Hematopoietic multipotent progenitor cell treated with erythropoietin and hydrocortisone succinate and interleukin-3 and kit ligand, for 8 days (in vitro differentiated cells): ENCODE measurements around the gene UBQLN3.

Experiments used
- DNase-seq: peaks from one replicate; pipeline ENCODE4 v3.0.0-alpha.2; 2015

UBQLN3 gene

DNA sequence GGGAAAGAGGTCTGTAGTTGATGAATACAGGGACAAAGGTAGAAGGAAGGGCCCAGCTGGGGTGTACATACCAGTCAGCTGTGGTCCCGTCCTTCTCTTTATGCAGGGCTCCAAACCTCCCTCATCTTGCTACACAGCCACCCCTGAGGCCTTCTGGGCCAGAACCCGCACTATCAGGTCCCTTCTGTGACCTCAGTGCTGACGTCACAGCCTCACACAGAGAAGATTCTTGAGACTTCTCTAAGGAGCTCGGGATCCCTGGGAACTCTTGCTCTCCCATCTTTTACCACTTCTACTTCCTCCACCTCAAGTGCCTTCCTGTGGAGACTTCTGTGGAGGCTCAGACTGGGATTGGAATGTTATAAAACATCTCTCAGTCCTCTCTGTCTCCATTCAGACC lies at the start of gene UBQLN3:
UBQLN3 (minus strand) TSS at position 155 of the 400 bp plus-strand sequence. CDS start 399 bp downstream, outside the sequence.
- DNase-seq: no peak

GRCh38 chr11:5557751-5558150 lies 48.0 kb upstream of the UBQLN3 start:
- no peak for DNase-seq

DNA sequence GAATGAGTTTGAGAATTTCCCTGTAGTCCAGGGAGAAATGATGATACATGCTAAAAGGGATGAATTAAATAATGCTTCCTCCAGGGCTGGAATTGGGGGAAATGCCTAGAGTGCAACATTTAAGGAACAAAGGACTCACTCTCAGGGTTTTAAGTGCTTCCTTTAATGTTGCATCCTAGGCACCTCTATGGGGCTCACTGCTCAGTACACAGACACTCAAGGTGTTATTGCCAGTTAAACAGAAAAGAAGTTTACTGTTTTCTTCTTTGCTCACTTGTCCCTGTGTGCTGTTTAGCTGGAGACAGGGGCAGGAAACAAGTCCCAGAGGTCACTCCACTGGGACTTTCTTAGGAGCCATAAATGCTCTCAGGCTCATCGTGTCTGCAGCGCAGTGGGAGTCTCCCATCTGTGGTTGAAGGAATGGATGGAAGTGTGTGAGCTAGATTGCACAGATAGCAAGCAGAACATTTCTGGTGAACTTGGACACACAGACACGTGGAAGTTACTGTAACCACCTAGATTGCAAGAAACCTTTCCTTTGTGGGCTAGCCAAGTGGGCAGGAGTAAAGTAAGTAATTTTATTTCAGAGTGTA lies 46.9 kb upstream of the UBQLN3 start:
- no peak for DNase-seq

DNA sequence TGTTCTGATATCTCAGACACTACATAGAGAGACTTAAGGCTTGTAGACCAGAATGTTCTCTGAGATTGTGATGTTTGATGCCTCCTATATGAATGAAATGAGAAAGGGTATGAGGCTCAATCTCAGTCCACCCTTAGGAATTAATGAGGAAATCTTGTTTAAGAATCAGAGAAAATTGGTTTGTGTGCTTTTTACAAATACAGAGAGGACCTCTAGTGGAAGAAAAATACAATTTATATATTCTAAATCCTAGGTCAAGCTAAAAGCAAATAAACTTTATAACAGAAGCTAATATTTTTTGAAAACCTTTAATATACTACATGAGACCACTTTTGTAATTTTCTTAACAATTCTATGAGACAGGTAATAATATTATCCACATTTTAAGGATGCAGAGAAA lies 43.6 kb upstream of the UBQLN3 start:
- DNase-seq: no peak

- no peak for DNase-seq
Observed at GRCh38 chr11:5550440-5551095, 40.8 kb upstream of the UBQLN3 start.

- DNase-seq: no peak
Observed at GRCh38 chr11:5548440-5548839, 38.7 kb upstream of the UBQLN3 start, which contains the start of gene OR52H1. TSS of gene OR52H1 (minus strand) at chr11:5548540. CDS start at chr11:5545505, 3,035 bp downstream.

DNA sequence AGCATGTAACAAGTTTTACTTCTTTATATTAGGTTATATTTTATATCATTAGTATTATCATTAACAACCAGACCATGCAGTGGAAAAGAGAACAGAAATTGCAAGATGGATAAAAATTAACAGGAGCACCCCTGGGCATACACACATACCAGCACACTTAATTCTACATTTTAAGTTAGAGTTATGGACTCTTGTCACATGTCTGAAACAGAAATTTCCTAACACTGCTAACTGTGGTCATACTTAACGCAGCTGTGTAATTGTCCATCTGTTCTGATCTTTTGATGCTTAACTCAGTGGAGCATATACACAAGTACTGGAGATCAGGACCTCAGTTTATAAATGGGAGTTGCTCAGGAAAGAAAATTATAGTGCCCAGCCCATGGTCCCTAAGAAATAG lies 38.2 kb upstream of the UBQLN3 start:
- no peak for DNase-seq

DNA sequence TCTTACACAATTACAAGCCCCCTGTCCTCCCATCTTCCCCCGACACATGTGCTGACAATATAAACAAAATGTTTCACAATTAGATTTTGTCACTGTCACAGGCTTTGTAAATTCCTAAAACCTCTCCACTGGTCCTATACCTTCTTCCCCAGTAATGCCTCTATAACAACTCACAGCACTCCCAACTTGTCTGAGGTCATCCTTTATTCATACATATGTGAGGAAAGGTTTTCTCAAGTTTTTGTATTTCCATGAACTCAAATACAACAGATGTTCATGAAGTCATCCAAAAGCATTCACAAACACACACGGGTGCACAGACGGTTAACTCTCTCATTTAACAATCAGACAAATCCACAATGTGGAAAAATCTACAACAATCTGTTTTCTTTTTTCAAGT lies 36.7 kb upstream of the UBQLN3 start:
- DNase-seq: no peak

- no peak for DNase-seq
Observed at GRCh38 chr11:5541427-5541826, 31.7 kb upstream of the UBQLN3 start.

DNA sequence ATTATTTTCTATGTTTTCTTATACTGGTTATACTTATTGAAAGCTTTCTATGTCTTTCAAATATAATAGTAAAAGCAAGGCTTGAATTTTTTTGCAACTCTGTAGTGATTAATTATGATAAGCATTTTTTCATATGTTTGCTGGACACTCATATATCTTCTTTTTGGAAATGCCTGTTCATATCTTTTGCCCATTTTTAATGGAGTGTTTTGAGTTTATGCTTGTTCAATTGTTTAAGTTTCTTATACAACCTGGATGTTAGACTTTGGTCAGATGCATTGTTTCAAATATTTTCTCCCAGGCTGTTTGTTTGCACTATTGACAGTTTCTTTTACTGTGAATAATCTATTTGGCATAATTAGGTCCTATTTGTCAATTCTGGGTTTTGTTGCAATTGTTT lies 26.7 kb upstream of the UBQLN3 start:
- no peak for DNase-seq

- DNase-seq: peak; percentile 11
Observed at GRCh38 chr11:5534046-5534445, 24.3 kb upstream of the UBQLN3 start.

GRCh38 chr11:5531053-5531831 lies 21.5 kb upstream of the UBQLN3 start:
- DNase-seq: peak; percentile 56

DNA sequence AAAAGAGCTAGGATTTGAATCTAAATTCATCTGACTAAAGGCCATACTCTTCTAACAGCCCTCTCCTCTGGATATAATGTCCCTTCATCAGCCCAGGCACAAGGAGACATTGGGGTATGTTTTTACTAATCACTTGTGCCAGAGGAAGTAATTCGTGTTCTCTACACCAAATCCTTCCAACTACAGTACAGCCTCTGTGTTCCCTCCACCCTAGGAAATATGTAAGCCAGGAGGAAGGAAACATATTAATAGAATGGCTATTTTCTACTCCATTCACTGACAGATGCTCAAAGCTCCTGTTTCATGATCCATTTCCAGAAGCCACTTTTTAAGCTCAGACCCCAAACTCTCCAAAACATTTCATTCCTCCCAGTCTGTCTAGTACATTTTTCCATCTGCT lies 18.7 kb upstream of the UBQLN3 start:
- no peak for DNase-seq

DNA sequence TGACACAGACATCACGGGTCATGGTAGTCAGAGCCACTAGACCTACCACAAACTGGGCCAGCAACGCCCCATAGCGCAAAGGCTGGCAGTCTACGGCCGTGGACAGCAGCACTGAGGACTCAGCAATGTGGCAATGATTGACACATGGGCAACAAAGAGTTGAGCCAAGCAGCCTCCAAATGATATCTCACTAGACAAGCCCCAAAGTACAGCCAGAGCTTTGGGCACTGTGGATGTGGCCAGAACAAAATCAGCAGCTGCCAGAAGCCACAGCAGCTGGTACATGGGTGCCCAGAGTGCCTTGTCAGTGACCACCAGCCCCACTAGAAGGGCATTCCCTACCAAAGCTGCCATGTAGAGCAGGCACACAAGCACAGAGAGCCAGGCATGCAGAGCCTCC lies 18.0 kb upstream of the UBQLN3 start:
- peak; percentile 49 for DNase-seq

DNA sequence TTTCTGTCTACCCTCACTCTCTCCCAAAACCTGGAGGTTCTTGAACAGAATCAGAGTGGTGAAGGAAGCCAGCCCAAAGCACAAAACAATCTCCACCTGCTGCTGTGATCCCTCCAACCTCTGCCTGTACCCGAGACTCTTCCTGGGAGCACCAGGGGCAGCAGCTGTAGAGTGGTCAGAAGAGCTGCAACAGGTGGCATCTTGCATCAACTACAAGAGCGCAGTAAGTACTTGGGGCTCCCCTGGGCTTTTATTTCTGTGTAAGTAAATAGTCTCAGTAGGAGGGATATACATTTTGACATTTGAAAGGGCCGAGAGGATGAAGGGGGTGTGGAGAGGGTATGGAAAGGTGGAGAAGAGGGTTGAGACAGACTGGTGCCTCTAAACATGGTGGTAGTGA lies 15.0 kb upstream of the UBQLN3 start:
- DNase-seq: no peak

- DNase-seq: no peak
Observed at GRCh38 chr11:5522308-5522707, 12.6 kb upstream of the UBQLN3 start.

DNA sequence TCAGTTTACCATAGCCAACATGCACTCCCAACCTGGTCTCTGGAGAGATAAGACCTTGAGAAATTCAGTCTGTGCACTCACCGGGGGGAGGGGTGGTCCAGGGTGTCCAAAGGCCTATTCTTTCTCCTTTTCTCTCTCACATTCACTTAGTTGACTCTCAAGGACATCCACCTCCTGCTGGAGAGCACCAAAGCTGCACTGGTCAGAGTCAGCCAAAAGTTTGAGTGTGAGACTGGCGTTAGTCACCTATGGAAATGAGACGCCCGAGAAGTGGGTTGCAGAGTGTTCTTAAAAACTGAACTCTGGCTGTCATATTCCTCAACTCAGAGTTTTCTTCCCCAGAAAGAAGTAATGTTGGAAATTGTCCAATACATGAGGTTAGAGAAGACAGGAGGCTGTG lies 11.8 kb upstream of the UBQLN3 start:
- DNase-seq: no peak

- DNase-seq: no peak
Observed at GRCh38 chr11:5516599-5516998, 6.8 kb upstream of the UBQLN3 start, which contains the start of gene UBQLNL. TSS of gene UBQLNL (minus strand) at chr11:5516699. CDS start at chr11:5516441, 258 bp downstream.

GRCh38 chr11:5514841-5515240 lies 5.1 kb upstream of the UBQLN3 start:
- no peak for DNase-seq

DNA sequence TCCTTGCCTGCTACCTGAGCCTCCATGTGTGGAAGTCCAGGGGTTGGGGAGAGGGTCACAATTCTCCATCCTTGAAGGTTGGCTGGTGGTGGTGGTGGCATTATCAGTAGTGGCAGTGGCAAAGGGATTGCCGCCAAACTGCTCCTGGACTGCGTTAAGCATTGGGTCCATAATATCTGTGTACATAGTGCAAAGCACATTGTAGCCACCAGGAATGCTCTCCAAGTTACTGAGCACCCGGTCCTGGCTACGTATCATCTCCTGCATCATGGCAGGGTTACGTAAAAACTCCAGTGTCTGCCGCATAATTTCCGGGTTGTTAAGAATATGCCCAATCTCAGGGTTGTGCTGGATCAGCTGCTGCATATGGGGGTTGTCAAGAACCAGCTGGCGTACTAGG lies 1.2 kb downstream of the UBQLN3 start:
- no peak for DNase-seq

DNA sequence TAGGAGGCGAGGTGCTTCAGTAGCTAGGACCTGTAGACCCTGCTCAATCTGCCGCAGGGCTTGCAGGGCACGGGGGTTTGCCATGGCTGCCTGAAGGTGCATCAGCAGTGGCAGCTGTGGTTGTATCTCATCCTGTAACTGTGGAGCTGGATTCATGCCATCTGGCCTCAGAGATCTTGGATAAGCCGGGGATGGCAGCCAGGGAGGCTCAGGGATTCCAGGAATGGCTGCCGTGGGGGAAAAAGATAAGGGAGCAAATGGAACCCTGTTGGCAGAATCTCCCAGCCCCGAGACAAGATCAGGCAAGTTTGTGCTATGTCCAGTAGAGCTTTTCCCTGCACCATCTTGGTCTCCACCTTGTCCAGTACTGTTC lies 1.8 kb downstream of the UBQLN3 start:
- no peak for DNase-seq

DNA sequence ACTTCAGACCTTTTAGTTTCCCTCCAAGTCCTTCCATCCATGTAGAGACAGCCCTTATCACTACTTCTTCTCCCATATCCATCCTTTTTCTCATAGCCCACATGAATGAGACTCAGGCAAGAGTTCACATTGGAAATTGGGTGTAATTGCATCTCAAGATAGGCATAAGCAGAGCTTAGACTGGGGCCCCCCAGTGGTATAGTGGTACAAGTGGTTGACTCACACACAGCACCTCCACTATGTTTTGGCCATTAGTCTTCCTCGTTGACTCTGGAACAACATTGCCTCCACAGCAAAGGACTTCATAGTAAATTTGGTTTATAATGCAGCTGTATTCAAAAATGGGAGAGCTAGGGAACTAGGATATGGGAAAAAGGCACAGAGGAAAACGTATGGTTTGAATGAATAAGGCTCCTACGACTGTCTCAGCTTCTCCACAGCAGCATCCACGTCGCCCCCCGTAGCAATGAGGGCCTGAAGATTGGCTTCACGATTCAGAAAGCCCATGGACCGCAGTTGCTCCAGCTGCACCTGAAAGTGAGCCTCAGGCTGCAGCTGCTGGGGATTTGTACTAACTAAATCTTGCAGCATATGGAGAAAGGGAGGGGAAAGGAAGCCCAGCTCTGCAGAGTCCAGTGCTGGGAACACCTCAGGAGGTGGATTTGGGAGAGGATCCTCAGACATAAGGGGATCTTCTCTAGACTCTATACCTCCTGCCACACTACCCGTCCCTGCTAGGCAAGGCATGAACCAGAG lies 2.4 kb downstream of the UBQLN3 start:
- peak; percentile 13 for DNase-seq

DNA sequence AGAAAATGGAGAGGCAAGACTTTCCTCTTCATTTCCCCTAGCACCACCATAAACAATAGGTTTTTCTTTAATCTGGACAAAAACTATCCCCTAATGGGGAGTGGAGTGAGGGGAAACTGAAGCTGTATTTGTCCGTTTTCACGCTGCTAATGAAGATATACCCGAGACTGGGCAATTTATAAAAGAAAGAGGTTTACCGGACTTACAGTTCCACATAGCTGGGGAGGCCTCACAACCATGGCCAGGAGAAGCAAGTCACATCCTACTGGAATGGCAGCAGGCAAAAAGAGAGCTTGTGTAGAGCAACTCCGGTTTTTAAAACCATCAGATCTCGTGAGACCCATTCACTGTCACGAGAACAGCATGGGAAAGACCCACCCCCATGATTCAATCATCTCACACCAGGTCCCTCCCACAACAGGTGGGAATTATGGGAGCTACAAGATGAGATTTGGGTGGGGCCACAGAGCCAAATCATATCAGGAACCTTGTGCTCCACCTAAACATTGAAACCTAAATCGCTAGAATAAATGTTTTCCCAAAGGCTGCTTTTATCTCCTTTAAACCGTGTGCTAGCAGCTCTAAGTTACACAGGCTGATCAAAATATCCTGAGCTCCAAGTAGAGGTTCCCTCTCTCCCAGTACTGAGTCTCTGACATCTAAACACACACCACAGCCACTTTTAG lies 4.3 kb downstream of the UBQLN3 start:
- DNase-seq: no peak
